ENCODE results near the gene UNC13C. TPM values are rescaled to one million over a fixed set of nuclear protein-coding genes. Genes with fewer than 3 reads are reported as not detected.

Gene UNC13C
- total RNA-seq, 1 experiment from 2014 or later, result not detected

DNA sequence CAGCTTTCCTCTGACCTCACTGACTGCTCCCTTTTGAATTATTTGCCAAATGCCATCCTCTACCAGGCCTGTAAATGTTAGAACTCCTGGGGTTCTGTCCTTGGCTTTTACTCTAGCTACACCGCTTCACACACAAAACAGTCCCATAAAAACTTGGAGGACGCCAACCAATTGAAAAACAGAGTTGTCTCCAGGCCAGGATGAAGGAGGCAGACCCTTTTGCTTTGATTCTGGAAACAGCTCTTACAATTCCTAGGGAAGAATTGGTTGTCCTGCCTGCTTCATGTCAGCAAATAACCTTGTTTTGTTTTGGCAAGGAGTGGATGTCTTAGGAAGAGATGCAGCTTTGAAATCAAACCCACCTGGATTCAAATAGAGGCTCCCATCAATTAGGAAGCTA, 375.5 kb downstream of the UNC13C start:
- TF ChIP-seq POLR2AphosphoS5 (IDR thresholded peaks at IDR 0.05; ENCODE audit: low read depth, low read length), result no peak
- no peak for TF ChIP-seq YY1 (IDR thresholded peaks at IDR 0.05; ENCODE audit: extremely low read depth, insufficient replicate concordance, low read depth, low read length)
- TF ChIP-seq SRF (IDR thresholded peaks at IDR 0.05; ENCODE audit: low read depth), result no peak
- no peak for TF ChIP-seq MAX (IDR thresholded peaks at IDR 0.05)
- ChIA-PET RAD21 (ENCODE audit: low non-redundant PET in 1 of 2, low total read pairs in 2 of 2, uncharacterized antibody in 2 of 2, unreplicated experiment in 2 of 2) (no interaction called here), POLR2A (no interaction called here), CTCF (no interaction called here)
- Histone ChIP-seq H3K9ac (ENCODE audit: low read length) (no peak overlapping the region), H2AFZ (ENCODE audit: low read depth, low read length, poor library complexity, severe bottlenecking) (no peak overlapping the region), H3K36me3 (ENCODE audit: control insufficient read depth in 1 of 2, insufficient read depth in 2 of 2, low read length in 2 of 2) (no peaks in the 10 kb centered on the region), H3K9me3 (ENCODE audit: control insufficient read depth in 1 of 2, insufficient read depth in 1 of 2, low read depth in 1 of 2, low read length in 2 of 2) (peaks cover 12 to 16% of the 10 kb centered on the region in 2 experiments; a peak in 3 of 4 replicates), H3K9me2 (ENCODE audit: insufficient read depth) (no peaks in the 10 kb centered on the region), H3K27me3 (ENCODE audit: insufficient read depth, low read length) (no peaks in the 10 kb centered on the region), H3K79me2 (ENCODE audit: insufficient read depth, low read length) (no peaks in the 10 kb centered on the region), H4K20me1 (ENCODE audit: insufficient read depth) (no peaks in the 10 kb centered on the region), H3K4me2 (ENCODE audit: low read length) (no peak overlapping the region), H3K27ac (ENCODE audit: low read depth, low read length) (no peak overlapping the region), H3K4me3 (replicated peaks in 1 of 2; ENCODE audit: low read depth in 1 of 2, low read length in 2 of 2) (no peak overlapping the region), H3K4me1 (ENCODE audit: control insufficient read depth in 1 of 2, insufficient read depth in 2 of 2, low read length in 2 of 2) (no peaks in the 10 kb centered on the region)
- ATAC-seq, result no peak
- no peak for DNase-seq (ENCODE audit: low read depth, low spot score)
- intact Hi-C loops (cut with micrococcal nuclease), result no loop called here
- no TSS peak for BruUV-seq (replicated peaks)

GRCh38 chr15:54354341-54354740, 376.1 kb downstream of the UNC13C start:
- no peaks in the 10 kb centered on the region for H3K9me2 ChIP-seq (ENCODE audit: insufficient read depth)
- H3K36me3 ChIP-seq (ENCODE audit: control insufficient read depth in 1 of 2, insufficient read depth in 2 of 2, low read length in 2 of 2), result no peaks in the 10 kb centered on the region
- intact Hi-C loops (cut with micrococcal nuclease), result no loop called here
- H3K4me3 ChIP-seq (replicated peaks in 1 of 2; ENCODE audit: low read depth in 1 of 2, low read length in 2 of 2), result no peak overlapping the region
- DNase-seq (ENCODE audit: low read depth, low spot score) (no peak), ATAC-seq (no peak)
- no peaks in the 10 kb centered on the region for H3K4me1 ChIP-seq (ENCODE audit: control insufficient read depth in 1 of 2, insufficient read depth in 2 of 2, low read length in 2 of 2)
- H3K9me3 ChIP-seq (ENCODE audit: control insufficient read depth in 1 of 2, insufficient read depth in 1 of 2, low read depth in 1 of 2, low read length in 2 of 2), result peaks cover 12 to 16% of the 10 kb centered on the region in 2 experiments; a peak in 3 of 4 replicates
- no peaks in the 10 kb centered on the region for H4K20me1 ChIP-seq (ENCODE audit: insufficient read depth)
- POLR2A ChIA-PET, result no interaction called here
- no peaks in the 10 kb centered on the region for H3K79me2 ChIP-seq (ENCODE audit: insufficient read depth, low read length)
- TF ChIP-seq ZNF274 (IDR thresholded peaks at IDR 0.05; ENCODE audit: low read depth, low read length) (no peak), ZFX (IDR thresholded peaks at IDR 0.05) (no peak), CBX3 (IDR thresholded peaks at IDR 0.05; ENCODE audit: low read depth) (no peak), CTCF (IDR thresholded peaks at IDR 0.05 in 2 of 3, conservative IDR thresholded peaks at IDR 0.05 in 1 of 3; ENCODE audit: borderline replicate concordance in 1 of 3, insufficient read depth in 1 of 3, low read depth in 2 of 3, low read length in 2 of 3) (no peak)
- CTCF ChIA-PET, result no interaction called here
- H3K27me3 ChIP-seq (ENCODE audit: insufficient read depth, low read length), result no peaks in the 10 kb centered on the region
- no peak overlapping the region for H3K27ac ChIP-seq (ENCODE audit: low read depth, low read length)
- no peak overlapping the region for H2AFZ ChIP-seq (ENCODE audit: low read depth, low read length, poor library complexity, severe bottlenecking)
- H3K4me2 ChIP-seq (ENCODE audit: low read length), result no peak overlapping the region
- no TSS peak for BruUV-seq (replicated peaks)
- RAD21 ChIA-PET (ENCODE audit: low non-redundant PET in 1 of 2, low total read pairs in 2 of 2, uncharacterized antibody in 2 of 2, unreplicated experiment in 2 of 2), result no interaction called here
- no peak overlapping the region for H3K9ac ChIP-seq (ENCODE audit: low read length)

Data from HCT116 (cell line).